Fibroblast of the aortic adventitia (primary cell): ENCODE data around the gene CCDC92. TPM values are rescaled to one million over a fixed set of nuclear protein-coding genes. Genes with fewer than 3 reads are reported as not detected.
A peak's percentile ranks its signal among the peaks of the same experiment; 100 is the strongest.

Experiments
- DNase-seq: peaks from one replicate; pipeline ENCODE4 v3.0.0-alpha.2; 2010; ENCODE audit warnings: low read depth
- H3K4me3 ChIP-seq: 2 replicates; pipeline ENCODE4 v1.5.1; 2011; ENCODE audit warnings: low read depth, mild to moderate bottlenecking, control low read depth, low read length, moderate library complexity
- CTCF ChIP-seq: IDR thresholded peaks from 2 replicates; pipeline ENCODE4 v1.5.1; 2011; ENCODE audit warnings: mild to moderate bottlenecking, low read length, control low read depth, inconsistent platforms; ENCODE audit not compliant: insufficient read depth
- total RNA-seq: library from RNA; depleted of rRNA; stranded (reverse); fragments of >200 nt; gene quantifications from 2 replicates; pipeline ENCODE4 v1.2.3, GENCODE V29; 2012; ENCODE audit warnings: low replicate concordance

The CCDC92 gene
- total RNA-seq, 1 donor: 22.7 TPM

GRCh38 chr12:123942911-123943648, 29.6 kb downstream of the CCDC92 start:
- peak; percentile 91 for DNase-seq
- no peak for TF ChIP-seq CTCF
- no peak overlapping the region for H3K4me3 ChIP-seq

GRCh38 chr12:123942238-123942653, 30.4 kb downstream of the CCDC92 start:
- no peak for TF ChIP-seq CTCF
- H3K4me3 ChIP-seq: no peak overlapping the region
- DNase-seq: peak; percentile 70

- no peak for TF ChIP-seq CTCF
- DNase-seq: no peak
- no peak overlapping the region for H3K4me3 ChIP-seq
Measured at GRCh38 chr12:123941624-123942237, 30.9 kb downstream of the CCDC92 start.

GRCh38 chr12:123941000-123941399, 31.6 kb downstream of the CCDC92 start:
- DNase-seq: no peak
- no peak for TF ChIP-seq CTCF
- H3K4me3 ChIP-seq: no peak overlapping the region

GRCh38 chr12:123940627-123940966, 32.0 kb downstream of the CCDC92 start:
- no peak for TF ChIP-seq CTCF
- DNase-seq: no peak
- no peak overlapping the region for H3K4me3 ChIP-seq

- no peak overlapping the region for H3K4me3 ChIP-seq
- no peak for DNase-seq
- no peak for TF ChIP-seq CTCF
Measured at GRCh38 chr12:123939716-123940626, 32.7 kb downstream of the CCDC92 start.
